ENCODE data around the gene KCNB1.
A peak's percentile ranks its signal among the peaks of the same experiment; 100 is the strongest.

KCNB1 gene
- 0 to 0.32 (median 0.04) reads per million in 18 experiments for total RNA-seq

DNA sequence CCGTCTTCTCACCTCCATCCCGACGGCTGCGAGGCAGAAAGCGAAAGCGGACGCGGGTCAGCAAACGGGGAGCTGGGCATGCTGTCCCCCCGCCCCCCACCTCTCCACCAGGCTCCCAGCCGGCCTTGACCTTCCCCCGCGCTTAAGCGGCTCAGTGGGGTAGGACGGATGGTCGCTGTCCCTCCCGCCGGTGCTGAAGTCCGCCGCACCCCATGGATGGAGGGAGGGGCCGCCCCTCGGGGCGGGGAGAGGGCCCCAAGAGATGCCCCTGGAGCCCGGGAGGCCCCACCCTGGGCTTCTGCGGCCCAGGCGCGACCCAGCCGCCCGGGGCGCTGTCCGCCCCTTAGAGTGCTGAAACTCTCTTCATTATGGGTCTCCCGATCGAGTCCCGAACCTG is at the start of gene KCNB1:
KCNB1 (minus strand) TSS at position 48 of the 397 bp plus-strand sequence. CDS start 188 bp downstream, outside the sequence.
- peak in 1 of 2 donors; percentile 4 for DNase-seq

DNA sequence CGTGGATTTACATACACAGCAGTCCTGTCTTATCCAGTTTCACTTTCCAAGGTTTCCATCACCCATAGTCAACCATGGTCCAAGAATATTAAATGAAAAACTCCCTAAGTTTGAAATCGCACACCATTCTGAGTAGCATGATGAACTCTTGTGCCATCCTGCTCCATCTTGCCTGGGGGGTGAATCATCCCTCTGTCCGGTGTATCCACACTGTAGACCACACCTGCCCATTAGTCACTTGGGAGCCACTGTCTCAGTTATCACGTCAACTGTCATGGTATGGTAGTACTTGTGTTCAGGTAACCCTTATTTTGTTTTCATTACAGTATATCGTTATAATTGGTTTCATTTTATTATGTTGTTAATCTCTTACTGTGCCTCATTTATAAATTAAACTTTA is 47.0 kb upstream of the KCNB1 start:
- DNase-seq, result no peak

DNA sequence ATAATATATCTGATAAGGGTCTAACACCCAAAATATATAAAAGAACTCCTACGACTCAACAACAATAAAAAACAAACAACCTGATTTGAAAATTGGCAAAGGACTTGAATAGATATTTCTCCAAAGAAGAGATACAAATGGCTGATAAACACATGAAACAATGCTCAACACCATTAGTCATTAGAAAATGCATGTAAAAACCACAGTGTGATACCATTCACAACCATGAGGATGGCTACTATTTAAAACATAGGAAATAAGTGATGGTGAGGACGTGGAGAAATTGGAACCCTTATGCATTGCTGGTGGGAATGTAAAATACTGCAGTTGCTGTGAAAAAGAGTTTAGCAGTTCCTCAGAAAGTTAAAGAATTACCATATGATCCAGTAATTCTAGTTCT is 44.1 kb upstream of the KCNB1 start:
- no peak for DNase-seq

DNA sequence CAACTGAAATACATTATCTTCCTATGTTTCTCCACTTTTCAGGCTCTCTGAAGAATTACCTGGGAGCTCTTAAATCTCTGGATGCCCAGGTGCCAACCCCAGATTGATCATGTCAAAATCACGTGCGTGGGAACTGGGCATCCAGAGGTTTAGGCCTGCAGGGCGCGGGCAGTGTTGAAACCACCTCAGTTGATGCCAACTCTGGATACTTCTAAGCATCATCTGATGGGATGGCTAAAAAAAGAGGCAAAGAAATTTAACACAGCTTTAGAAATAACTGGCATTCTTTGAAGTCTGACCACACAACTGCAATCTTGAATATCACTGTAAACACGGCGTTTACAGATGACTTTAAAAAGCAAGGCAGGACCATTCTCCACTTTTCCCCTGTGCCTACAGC is 43.6 kb upstream of the KCNB1 start:
- DNase-seq, result no peak

DNA sequence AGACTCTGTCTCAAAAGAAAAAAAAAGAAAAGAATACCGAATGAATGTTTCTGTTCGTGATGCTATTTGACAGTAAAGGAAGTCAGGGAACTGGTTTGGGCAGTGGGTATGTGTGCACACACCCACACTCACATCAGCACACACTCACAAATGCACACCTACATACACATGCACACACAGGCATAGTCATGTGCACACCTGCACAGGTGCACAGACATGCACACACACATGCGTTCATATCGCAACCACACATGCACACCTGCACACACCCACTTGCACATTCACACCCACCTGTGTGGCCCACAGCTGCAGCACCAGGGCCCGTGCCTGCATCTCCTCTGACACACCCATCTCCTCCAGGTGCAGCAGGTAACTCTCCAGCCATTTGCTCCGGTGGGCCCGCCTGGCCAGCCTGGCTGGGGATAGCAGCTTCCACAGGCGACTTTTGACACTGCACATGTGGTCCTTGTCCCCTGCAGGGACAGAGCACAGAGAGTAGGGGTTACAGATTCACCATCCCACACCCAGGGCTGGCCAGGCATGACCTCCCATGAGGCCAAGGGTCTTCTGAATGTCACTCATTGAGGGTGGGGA is 41.4 kb upstream of the KCNB1 start:
- DNase-seq, result no peak

DNA sequence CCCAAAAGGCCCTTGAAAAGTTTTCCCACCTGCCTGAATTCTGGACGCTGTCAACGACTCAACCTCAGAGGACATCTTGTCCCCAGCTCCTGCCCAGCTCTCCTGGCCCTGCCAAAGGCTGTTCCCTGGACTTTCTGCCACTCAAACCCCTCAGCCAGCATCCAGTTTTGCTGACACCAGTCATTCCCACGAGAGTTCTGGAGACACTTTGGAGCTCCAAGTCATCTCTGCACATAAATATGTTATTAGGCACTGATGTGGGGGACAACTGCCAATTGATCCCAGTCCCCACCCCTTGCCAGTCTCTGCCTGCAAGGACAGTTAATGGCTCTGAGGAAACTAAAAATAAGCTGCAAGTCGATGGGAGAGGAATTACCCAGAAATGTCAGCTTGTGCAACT is 38.9 kb upstream of the KCNB1 start:
- DNase-seq, result no peak

DNA sequence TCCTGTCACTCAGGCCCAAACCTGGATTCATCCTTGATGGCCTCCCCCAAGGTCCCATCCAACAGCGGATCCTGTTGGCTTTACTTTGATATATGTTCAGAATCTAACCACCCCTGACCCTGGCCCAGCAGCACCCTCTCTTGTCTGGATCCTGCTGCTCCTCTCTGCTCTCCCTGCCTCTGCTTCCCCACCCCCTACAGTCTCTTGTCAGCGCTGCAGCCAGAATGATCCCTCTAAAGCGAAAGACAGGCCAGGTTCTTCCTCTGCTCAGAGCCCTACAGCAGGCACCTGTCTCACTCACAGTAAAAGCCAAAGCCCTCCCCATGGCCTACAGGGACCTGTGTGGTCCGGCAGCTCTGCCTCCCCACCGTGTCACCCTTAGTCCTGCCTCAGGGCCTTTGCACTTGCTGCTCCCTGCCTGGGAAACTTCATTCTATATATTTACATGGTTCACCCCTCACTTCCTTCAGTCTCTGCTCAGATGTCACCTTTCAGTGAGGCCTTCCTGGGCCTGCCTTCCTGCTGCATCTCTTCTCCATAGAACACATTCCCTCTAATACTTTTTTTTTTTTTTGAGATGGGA is 37.4 kb upstream of the KCNB1 start:
- no peak for DNase-seq

DNA sequence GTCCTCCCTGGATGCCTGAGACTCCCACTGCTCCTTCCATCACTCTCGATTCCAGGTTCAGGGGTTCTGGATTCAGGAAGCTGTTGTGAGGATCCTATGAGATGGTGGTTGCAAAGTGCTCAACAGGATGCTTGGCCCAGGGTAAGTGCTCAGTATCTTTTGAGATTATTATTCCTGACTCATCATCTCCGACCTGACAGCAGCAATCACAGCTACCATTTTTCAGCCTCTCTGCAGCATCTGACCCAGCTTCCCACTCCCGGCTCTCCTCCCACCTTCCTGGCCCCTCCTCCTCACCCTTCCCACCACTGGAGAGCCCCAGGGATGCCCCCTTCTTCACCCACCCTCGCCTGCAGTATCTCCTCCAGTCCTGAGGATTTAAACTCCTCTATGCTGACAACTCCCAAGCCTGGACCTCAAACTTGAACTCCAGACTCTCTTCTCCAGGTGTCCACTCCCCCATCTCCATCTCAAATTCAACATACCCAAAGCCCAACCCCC is 36.8 kb upstream of the KCNB1 start:
- no peak for DNase-seq

DNA sequence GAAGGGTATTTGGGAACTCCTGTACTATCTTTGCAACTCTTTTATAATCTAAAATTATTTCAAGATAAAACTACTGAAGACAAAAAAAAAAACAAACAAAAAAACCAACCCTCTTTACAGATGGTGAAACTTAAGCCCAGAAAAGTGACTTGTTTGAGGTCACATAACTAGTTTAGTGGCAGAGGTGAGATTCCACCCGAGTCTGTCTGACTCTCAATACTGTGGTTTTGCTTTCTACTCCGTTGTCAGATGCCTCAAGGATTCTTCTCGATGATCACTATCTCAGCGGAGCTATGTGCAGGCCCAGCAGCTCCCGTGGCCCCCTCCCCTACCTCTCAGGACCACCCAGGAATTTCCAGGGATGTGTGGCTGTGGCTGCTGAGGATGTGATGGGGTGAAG is 36.1 kb upstream of the KCNB1 start:
- no peak for DNase-seq

DNA sequence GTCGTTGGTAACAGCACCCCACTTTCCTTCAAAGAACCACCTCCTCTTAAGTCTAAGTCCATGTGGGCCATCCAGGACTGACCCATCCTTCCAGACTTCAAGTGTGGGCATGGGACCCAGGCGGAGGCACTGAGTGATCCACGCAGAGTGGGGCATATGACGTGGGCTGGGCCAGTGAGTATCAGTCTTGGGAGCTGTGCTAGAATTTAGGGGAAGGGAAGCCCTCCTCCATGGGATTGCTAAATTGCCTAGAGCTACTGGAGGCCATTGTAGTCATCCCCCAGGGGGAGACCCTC is 35.3 kb upstream of the KCNB1 start:
- no peak for DNase-seq

DNA sequence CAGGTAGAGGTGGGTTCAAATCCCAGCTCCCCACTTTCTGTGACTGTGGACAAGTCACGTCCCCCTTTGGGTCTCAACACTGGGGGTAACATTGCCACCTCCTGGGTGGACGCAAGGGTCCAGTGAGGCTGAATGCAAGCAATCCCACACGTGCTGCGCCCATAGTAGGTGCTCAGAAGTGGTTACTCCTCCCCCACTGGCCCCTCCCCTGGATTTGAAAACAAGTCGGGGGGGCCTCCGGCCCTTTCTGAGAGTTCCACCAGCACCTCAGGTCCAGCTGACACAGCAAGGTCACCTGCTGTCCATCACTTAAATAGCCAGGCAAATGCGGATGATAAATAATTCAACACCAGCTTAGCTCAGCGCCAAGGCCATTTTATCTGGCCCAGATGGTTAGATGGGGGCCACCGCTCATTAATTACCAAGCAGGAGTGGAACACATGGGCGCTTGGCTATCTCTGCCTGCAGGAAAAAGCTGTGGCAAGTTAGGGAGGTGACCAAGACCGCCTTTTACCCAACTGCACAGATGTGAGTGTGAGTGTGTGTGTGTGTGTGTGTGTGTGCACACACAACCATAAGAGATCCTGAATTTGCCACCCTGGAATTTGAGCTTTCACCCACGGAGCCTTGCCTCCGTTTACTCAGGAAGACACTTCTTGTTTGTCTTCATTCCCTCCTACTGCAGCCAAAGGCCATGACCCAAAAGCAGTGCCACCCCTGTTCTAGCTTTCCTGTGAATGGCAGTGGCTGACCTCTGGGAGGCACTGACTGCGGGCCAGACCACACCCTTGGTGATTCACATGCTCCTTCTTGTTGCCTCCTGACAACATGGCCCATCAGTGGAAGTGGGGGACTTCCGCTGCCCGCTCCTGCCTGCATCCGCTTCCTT is 34.7 kb upstream of the KCNB1 start:
- DNase-seq, result no peak

DNA sequence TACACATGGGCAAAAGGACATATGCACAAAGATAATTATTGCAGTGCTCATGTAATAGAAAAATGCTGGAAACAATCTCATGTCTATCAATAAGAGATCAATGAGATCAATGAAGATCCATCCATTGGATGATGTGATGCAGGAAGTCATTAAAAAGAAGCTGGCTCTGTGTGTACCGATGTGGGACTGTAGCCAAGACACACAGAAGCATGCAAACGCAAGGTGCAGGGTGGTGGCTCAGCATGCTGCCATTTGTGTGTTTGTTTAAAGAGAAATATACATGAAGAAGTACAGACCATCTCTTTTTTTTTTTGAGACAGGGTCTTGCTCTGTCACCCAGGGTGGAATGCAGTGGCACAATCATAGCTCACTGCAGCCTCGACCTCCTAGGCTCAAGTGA is 33.1 kb upstream of the KCNB1 start:
- no peak for DNase-seq

DNA sequence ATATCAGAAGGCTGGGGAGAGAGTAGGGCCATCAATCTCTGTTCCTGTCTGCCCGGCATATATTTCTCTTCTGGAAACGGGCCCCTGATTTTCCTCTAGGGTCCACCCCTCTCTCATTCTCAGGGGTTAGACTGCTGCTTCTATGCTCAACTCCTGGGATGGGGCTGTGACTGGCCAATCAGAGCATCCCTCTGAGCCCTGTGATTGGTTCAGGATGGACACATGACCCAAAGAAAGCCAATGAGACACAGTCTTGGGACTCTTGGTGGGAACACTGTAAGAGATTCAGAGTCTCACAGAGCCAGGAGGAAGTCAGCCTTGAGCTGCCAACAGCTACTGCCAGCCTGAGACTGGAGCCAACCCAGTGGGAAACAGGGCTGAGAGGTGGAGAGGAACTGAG is 31.0 kb upstream of the KCNB1 start:
- peak in 1 of 2 donors; percentile 7 for DNase-seq

DNA sequence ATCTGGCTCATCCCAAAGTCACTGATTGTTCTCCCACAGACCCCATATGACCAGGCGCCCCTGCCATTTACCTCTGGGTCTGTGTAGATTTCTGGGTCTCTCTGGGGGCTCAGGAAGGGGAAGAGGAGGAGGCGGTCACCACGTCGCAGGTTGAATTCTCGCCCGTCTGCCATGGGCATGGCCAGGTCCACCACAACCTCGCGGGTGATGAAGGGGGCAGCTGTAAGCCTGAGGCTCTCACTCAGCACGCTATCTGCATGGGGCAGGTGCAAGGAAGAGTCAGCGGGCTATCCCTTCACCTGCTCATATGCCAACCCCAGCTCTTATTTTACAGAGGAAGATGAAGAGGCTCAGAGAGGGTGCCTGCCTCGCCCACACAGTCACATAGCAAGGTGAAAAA is 30.5 kb upstream of the KCNB1 start:
- no peak for DNase-seq

DNA sequence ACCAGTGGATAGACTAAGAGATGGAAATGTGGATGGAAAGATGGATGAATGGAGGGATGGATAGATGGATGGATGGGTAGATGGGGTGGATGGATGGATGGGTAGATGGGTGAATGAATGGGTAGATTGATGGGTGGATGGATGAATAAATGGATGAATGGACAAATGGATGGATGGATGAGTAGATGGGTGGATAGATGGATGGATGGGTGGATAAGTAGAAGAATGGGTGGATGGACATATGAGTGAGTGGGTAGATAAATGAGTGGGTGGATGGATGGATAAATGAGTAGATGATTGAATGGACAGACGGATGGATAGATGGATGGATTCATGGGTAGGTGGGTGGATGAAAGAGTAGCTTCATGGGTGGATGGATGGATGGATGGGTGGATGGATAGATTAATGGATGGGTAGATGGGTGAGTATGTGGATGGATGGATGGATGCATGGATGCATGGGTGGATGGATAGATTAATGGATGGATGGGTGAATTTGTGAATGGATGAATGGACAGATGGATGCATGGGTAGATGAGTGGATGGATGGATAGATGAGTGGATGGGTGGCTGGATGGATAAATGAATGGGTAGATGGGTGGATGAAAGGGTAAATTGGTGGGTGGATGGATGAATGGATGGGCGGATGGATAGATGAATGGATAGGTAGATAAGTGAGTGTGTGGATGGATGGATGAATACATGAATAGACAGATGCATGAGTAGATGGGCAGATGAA is 29.5 kb upstream of the KCNB1 start:
- DNase-seq, result no peak

DNA sequence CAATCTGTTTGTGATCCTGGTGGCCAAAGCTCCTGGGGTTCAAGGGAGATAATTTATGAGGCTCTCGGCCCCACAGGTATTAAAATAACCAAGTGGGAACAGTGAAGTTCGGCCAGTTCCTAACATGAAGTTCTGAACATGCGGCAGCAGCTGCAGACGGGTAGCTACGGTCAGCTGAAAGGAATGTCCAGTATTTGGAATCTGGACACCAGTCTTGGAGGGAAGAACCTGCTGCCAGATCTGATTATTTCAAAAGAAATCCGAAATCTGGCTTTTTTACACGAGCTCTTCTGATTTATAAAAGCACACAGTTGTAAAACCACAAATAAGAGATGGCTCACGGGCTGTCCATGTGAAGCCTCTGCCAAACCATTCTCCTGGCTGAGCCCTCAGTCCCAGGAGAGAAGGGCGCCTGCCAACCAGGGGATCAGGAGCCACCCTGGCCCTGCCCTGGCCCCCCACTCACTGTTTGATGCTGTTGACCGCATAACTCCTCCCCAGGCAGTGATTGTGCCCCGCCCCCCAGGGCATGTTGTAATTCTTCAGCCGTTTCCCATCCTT is 28.2 kb upstream of the KCNB1 start:
- DNase-seq, result no peak

DNA sequence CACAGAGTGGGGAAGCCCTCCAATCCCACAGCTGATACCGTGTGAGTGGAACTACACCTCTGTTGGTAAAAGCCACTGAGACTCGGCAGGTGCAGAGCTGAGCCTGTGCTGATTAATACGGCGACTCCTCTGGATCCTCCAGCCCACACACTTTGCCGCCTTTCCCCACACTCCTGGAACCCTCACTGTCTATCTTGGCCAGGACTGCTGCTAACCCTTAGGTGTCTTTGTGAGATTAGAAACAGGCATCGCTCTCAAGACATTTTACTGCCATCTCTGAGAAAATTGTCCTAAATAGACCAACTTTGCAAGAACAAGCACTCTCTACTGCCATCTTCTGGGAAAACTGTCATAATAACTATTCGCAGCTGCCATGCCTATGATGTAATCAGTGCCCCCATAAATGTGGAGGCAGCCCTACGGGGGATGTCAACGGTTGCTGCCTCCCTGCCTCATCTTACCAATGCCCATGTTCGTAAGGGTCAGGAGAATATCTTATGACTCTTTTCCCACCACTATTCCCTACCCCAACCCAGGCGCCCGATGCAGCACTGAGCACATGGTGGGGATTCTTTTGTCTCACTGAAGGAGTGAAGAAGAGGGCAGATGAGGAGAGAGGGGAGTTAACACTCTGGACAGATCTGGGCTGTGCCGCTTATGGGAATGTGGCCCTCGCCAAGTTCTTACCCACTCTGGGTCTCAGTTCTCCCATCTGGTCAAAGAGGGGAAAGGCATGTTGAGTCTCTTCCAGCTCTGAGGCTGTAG is 26.1 kb upstream of the KCNB1 start:
- DNase-seq, result peak; percentile 22 to 43

DNA sequence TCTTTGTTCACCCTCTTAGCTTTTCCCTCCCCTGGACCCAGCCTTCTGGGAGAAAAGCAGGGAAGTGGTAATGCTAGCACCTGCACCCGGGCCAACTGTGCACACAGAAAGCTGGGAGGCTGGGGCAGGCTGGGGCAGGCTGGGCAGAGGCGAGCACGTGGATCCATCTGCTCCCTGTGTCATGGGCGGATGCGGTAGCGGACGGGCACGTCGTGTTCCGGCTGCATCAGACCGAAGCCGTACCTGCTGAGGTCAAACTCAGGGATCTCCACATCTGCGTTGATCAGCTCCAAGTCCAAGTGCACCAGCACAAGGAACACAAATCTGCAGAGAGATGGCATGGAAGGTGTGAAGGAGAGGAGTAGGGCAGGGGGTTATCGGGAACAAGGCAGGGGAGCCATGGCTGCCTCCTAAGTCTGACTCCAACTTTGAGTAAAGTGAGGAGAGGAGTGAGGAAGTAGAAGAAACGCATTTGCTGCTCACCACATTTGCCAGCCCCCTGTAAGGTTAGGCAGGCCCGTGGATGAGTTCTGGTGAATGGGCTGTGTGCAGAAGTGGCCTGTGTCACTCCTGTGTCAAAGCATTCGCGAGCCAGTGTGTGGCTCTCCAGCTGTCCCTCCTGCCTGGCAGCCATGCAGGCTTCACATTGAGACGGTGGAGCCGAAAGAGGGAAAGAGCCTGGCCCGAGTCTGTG is 25.4 kb upstream of the KCNB1 start:
- DNase-seq, result no peak

DNA sequence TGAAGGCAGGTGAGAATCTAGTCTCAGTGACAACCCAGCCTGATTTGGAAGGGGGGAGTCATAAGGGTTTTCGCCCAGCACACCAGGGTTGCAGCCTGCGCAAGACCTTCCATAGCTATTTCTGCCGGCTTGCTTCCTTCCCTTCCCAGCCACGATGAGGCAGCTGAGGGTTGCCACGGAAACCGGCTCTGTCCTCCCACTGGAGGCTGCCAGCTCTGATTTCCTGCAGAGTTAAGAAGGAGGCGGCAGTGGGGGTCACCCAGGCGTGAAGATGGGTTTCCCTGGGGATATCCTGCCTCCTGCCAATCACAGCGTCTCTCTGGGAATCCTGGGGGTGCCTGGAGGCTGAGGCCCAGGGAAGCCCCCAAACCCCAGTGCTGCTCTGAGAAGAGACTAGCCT is 23.1 kb upstream of the KCNB1 start:
- peak; percentile 26 to 64 for DNase-seq

DNA sequence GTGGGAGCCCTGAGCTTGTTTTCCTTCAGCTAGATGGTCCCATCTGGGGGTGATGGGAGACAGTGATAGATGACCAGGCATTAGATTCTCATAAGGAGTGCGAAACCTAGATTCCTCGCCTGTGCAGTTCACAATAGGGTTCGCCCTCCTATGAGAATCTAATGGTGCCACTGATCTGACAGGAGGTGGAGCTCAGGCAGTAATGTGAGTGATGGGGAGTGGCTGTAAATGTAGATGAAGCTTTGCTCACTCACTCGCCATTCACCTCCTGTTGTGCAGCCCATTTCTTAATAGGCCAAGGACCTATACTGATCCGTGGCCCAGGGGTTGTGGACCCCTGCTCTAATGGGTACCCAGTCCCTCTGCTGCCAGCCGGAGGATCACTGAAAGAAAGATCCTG is 20.7 kb upstream of the KCNB1 start:
- no peak for DNase-seq

DNA sequence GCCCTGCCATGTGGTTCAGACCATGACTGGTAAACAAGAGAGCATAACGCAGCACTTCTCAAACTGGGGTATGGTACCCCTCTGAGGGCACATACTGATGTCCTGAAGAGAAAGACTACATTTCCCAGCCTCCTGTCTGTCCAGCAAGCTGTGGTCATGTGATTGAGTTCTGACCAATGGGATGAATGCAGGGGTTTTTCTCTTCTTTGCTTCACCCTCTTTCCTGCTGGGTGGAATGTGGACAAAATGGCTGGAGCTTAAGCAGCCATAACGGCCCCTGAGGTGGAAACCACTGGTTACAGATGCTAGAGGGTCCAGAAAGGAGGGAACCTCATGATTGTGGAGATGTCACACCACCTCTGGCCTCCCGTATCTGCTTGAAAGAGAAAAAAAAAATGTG is 19.4 kb upstream of the KCNB1 start:
- DNase-seq, result peak in 1 of 2 donors; percentile 13

DNA sequence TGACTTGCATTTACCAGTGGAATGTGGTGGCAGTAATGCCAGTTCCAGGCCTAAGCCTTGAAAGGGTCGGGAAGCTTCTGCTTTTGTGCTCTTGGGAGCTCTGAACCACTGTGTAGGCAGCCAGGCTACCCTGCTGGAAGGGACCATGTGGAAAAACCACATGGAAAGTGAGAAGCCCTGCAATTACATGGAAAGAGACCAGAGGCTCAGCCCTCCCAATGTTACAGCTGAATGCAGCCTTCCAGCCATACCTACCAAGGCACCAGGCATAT is 14.9 kb upstream of the KCNB1 start:
- DNase-seq, result no peak

Data from inflammatory macrophage (primary cell).